Sigmoid colon (tissue), 4 donors: ENCODE data around the gene CCDC47.

ENCODE experiments used
- CTCF ChIP-seq, 4 experiments: fragments of 450-650 bp in 3 of 4; fragments of 200-600 bp in 1 of 4; IDR thresholded peaks; one replicate each; pipeline ENCODE4 v1.5.1; 2016 to 2019; ENCODE audit warnings: antibody characterized with exemption in 4 of 4, mild to moderate bottlenecking in 3 of 4, moderate library complexity in 2 of 4
- EP300 ChIP-seq, 4 donors: sonication (generic); formaldehyde crosslinking; IDR thresholded peaks; one replicate each; pipeline ENCODE4 v1.6.1; 2017; ENCODE audit warnings: antibody characterized with exemption in 4 of 4

DNA sequence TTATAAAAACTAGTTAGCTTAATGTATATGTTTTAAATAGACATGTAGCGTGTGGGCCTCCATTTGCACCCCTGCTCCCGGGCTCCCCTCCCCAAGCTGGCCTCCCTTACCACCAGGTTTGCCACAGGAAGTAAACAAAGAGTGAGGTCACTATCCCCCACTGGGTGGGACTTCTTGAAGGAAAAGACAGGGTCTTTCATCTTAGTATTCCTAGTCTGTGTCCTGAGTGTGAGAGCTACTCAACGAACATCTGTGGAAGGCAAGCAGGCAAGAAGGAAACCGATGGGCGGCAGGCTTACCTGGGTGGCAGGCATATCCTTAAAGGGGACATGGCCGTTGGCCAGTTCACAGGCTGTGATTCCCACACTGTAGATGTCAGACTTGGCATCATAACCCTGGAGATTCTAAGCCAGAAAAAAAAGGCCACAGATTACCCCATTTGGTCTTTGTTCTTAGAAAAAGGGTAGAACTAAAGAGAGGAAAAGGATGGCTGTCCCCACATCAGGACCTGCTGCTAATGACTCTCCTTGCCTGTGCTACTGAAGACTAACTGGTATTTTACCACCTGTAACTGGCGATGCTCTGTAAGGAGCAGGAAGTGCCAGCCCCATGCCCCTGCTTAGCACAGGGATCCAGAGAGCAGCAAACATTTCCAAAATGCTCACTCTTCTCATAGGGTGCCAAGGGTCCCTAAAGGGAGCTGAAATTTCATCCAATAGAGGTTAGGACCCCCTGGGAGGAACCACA lies 66.9 kb downstream of the CCDC47 start:
- TF ChIP-seq CTCF (IDR thresholded peaks at IDR 0.05) = no peak
- no peak for TF ChIP-seq EP300 (IDR thresholded peaks at IDR 0.05)
